Activated CD4-positive, alpha-beta T cell treated with anti-CD3 and anti-CD28 coated beads, Interleukin-2, Interleukin-4, amounts not matched to agents 100 ng/mL and 50 ng/mL, durations not matched to agents 16 hours and 8 hours (primary cell): ENCODE data around the gene BRAT1.

Experiments used
- DNase-seq: peaks from one replicate; pipeline ENCODE4 v3.0.0-alpha.2; 2020; ENCODE audit warnings: low spot score

The BRAT1 gene

DNA sequence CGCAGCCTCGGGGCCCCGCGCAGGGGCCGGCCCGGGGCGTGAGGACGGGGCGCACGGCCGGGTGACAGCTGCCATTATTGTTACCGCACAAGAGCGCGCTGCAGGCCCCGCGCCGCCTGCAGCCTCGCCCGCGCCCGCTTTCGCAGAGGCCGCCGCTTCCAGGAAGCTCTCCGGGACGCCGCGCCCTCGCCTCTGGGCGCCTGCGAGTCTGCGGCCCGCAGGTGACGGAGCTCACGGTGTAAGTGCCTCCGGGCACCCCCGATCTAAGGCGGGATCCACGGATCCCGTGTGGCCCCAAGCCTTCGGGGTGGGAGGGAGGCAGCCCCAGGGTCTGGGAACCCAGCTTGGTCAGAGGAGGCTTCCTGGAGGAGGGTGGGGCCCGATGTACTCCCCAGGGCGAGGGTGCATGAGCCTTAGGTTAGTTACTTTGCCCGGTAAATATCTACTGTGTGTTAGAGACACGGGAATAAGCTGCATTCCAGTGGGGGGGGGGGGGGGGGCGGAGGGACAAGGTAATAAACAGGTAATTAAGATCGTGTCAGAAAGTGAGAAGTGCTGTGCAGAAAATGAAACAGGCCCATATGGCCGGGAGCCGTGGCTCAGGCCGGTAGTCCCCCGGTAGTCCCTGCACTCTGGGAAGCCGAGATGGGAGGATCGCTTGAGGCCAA lies 4.1 kb upstream of the BRAT1 start:
- DNase-seq: peak; percentile 30

DNA sequence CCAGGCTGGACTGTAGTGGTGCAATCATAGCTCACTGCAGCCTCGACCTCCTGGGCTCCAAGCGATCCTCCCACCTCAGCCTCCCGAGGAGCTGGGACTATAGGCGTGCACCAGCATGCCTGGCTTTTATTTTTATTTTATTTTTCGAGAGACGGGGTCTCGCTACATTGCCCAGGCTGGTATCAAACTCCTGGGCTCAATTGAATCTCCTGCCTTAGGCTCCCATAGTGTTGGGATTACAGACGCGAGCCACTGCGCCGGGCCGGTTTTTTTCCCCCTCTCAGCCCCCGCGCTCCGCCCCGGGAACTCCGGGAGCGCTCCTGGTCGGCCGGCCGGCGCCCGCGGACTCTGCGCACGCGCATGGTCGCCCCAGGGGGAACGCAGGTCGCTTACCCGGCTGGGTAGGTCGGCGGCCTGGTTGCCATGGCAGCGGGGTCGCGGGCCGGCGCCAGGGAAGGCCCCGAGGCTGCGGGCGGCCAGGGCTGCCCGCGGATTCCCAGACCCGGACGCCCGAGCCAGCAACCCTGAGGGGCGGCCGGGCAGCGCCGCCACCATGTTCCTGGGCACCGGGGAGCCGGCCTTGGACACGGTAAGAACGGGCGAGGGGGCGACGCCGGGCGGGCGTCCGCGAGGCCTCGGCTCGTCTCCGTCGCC lies 3.4 kb upstream of the BRAT1 start, which contains the start of gene IQCE:
IQCE (plus strand) TSS at position 351 of the 654 bp plus-strand sequence; CDS start at position 554, 203 bp downstream.
- DNase-seq: peak; percentile 90

DNA sequence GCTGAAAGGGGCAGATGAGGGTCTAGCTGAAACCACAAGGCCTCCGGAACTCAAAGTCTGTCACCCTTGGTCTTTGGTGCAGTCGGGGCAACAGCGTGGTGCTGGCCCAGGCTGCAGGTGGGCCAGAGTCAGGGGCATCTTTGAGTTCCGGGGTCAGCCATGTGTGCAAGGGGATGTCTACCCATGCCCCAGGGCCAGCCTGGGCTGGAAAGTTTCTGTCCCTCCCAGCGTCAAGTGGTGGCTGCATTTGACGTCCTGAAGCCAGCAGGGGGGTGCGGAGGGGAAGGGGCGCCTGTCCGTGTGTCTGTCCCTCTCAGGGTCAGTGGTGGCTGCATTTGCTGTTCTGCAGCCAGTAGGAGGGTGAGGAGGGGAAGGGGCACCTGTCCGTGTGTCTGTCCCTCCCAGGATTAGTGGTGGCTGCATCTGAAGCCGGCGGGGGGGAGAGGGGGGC lies 638 bp downstream of the BRAT1 start:
- DNase-seq: no peak

DNA sequence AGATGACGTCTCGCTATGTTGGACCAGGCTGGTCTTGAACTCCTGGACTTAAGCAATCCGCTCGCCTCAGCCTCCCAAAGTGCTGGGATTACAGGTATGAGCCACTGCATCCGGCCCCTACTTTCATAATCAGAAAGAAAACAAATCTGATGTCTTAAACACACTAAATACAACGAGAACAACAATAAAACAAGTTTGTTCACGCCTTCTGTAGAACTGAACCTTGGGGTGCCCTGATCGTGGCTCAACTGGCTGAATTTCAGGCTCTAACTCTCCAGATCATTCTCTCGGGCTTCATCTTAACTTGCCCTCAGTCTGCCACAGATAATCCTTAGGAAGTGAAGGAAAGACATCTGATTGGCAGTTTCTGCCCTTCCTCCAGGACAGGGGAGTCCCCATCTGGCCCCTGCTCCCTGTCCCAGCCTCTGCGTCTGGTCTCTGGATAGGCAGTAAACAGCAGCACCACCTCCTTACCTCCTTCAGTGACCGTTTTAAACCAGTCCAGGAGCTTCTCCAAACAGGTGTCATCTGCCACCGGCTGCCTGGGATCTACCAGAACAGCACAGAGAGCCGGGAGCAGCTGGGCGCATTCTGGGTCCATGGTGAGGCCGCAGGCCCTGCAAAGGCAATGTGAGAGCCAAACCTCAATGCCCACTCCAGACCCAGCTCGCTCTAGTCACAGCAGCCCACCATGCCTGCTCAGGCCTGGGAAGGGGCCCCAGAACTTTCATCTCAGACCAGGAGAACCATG lies 1.3 kb downstream of the BRAT1 start:
- DNase-seq: no peak

DNA sequence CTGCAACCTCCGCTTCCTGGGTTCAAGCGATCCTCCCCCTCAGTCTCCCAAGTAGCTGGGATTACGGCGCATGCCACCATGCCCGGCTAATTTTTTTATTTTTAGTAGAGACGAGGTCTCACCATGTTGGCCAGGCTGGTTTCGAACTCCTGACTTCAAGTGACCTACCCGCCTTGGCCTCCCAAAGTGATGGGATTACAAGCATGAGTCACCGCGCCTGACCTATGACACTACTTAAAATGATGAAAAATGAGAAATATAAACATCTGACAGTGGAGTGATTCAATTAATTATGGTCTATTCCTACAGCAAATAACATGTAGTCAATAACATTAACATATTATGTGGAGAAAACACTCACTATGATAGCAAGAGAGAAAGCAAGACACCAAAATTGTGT lies 2.2 kb downstream of the BRAT1 start:
- DNase-seq: no peak

DNA sequence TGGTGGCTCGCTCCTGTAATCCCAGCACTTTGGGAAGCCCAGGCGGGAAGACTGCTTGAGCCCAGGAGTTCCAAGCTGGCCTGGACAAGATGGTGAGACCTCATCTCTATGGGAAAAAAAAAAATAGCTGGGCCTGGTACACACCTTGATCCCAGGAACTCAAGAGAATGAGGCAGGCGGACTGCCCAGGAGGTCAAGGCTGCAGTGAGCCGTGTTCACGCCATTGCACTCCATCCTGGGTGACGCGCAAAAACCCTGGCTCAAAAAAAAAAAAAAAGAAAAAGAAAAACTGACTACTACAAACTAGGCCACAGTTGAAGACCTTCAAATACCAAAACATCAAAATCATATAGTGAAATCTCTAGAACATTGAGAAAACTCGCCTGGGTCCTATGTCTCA lies 3.9 kb downstream of the BRAT1 start:
- no peak for DNase-seq

DNA sequence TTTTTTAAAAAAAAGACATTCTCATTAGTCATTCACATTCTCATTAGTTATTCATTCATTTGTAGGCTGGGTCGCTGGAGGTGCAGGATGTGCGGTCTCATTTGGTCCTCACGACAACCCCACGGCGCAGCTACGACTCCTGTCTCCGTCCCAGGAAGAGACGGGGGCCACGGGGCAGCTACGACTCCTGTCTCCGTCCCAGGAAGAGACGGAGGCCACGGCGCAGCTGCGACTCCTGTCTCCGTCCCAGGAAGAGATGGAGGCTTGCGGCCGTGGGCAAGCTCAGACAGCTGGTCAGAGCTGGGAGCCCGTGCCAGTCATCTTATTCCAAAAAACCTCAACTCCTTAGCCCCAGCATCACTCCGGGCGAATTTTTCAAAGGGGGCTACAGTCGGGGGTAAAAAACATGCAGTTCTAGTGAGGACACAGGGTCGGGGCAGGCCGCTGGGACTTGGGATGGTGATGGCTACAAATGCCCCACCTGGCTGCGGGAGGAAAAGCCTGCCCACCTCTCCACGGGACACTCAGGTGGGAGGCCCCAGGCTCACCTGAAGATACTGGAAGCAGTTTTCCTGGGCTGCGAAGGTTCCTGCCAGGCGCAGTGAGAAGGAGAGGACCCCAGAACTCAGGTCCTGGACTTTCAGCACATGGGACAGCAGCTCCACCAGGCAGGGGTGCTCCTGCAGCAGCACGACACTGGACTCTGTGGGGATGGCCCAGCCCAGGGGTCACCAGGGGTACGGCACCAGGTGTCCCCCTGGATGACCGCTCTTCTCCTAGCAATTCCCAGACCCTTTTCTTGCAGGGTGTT lies 8.3 kb downstream of the BRAT1 start:
- no peak for DNase-seq

DNA sequence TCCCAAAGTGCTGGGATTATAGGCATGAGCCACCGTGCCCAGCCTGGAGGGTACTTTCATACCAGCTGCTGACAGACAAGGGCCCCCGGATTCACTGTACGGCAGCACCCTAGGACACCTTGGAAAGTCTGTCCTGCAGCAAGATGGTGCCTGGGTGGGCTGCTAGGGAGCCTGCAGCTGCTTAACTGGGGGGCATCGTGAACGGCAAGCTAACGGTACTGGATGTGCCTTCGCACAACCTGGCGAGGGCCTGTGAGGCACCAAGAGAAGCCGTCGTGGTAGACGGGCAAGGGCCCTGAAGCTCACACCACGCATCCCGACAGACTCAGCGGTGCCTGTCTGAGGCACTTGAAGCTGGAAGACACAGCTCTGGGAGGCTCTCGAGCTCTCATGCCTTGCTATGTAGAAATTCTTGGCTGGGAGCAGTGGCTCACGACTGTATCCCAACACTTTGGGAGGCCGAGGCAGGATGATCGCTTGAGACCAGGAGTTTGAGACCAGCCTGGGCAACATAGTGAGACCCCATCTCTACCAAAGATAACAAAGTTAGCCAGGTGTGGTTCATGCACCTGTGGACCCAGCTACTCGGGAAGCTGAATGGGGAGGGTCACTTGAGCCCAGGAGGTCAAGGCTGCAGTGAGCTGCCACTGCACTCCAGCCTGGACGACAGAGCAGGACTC lies 9.4 kb downstream of the BRAT1 start:
- no peak for DNase-seq

DNA sequence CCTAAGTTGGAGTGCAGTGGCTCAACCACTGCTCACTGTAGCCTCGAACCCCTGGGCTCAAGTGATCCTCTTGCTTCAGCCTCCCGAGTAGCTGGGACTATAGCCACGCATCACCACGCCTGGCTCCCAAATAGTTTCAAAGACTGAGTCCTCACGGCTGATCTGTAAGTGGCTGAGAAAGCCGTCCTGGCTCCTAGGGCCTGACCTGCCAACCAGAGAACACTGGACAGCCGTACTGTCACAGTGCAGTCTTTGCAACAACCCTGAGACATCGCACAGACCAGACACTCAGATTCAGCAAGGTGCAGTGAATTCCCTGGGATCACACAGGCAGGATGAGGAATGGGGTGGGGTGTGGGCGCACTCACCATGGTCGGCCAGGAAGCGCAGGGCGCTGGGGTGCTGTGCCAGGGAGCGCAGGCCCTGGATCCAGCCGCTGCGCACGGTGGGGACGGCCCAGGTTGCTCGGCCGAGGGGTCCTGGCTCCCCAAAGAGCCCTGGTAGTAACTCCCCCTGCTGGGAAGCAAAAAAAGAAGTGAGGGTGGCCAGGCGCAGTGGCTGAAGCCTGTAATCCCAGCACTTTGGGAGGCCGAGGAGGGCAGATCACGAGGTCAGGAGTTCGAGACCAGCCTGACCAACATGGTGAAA lies 10.7 kb downstream of the BRAT1 start:
- no peak for DNase-seq

DNA sequence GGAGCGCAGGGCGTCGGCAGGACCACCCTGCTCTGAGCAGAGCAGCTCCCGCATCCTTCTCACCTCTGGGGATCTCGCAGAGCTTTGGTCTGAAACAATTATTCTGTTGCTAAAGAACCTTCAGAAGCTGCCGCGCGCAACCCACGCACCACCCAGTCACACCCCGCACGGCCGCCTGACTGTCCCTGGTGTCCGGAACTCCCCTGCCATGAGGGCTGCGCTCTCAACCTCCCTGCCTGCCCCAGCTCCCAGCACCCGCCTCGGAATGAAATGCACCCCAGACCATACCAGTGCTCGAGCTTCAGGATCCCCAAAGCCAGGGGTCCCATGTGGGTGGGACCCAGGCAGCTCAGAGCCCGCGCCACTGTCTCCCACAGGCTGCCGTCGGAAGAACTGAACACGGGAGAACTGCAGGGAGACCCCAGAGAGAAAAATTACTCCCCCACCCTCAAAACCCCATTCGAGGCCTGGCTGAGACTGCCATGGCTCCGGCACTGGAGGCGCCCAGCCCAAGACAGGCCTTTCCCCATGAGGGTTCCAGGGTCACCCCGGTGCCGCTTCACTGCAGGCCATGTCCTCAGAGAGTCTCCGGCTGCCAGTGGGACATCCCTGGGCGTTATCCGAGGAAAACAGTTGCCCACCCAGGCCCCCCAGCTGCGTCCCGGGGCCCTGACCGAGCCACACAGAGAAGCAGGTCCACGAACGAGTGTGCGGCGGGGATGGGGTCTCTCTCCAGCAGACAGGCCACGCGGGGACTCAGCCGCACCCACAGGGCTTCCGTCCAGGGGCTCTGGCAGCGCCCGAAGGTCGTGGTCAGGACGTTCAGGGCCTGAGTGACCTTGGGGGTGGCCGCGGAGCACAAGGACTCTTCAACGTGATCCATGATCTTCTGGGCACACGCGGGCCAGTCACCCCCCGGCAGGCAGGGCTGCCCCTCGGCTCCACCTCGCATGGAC lies 12.1 kb downstream of the BRAT1 start:
- DNase-seq: no peak

DNA sequence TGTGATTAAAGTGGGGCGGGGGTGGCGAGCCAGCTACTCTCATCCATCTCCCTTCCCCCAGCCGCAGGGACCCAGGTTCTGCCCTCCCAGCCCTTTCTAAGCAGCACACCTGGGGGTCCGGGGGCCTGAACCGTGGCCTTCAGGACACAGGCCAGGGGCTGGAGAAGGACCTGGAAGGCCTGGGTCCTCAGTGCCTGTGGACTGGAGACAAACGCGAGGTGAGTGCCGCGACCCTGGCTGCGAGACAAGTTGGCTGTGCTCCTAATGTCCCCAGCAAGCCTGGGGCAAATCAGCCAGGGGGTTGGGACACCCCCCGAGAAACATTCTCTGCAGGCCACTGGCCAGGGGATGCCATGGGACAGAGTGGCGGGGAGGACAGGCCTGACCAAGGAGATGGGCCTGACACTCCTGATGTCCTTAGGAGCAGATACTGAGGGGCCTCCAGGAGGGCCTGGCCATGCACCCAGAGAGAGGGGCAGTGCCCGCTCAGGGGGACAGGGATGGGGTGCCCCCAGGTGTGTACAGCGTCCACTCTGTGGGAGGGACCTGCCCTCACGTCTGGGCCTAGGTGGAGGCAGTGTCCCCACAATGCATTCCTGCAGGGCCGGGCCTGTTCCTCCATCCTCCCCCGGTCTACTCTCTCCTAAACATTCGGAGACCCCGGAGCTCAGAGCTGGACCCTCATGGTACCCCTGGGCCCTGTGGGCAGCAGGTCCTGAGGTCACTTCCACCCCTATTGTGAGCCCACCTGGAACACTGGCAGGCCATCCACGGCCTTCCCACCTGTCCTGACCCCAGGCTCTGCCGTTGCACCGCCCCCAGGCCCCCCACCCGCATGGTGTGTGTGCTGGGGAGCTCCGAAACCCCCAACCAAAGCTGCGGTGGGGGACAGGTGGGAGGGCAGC lies 13.1 kb downstream of the BRAT1 start:
- DNase-seq: no peak

DNA sequence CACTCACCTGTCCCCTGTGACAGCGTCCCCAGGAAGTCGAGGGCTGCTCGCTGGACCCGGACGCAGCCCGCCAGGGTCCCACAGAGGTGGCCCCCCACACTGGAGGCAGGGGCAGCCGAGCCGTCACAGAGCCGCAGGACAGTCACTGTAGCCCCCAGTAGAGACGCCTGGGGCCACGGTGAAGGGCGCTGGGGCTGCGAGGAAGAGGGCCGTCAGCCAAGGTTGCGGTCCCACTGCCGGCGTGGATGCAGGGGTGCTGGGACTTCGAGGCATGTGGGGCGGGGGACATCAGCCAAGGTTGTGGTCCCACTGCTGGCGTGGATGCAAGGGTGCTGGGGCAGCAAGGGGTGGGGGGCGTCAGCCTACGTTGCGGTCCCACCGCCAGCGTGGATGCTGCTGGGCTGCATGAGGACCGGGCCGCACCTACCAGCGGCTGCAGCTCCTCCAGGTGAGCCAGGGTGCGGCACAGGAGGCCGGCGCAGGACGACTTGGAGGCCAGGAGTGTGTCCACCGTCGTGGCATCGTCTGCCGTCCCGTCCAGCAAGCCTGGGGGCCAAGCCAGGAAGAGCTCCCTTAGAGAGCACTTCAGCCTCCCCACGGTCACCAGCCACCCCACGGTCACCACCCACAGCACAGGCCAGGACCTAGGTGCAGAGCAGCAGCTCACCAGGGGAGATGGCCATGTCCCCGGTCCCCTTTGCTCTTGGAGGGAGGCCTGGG lies 13.9 kb downstream of the BRAT1 start:
- DNase-seq: no peak

DNA sequence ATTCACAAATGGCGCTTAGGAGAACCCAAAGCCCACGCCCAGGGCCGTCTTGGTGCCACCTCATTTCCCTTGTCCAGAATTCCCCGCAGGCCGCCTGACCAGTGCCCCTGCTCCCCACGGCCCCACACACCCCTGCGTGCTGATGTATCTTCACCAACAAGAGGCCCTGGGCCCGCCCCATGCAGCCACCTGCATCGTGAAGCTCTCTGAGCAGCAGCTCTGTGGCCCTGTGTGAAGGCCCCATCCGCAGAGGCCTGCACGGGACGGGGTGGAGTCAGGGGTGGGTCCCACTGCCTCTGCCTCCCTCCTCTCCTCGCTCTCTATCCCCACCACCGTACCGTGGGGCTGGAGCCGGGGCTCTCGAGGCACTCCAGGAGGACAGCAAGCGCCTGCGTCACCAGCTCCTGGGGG lies 14.7 kb downstream of the BRAT1 start:
- DNase-seq: no peak

DNA sequence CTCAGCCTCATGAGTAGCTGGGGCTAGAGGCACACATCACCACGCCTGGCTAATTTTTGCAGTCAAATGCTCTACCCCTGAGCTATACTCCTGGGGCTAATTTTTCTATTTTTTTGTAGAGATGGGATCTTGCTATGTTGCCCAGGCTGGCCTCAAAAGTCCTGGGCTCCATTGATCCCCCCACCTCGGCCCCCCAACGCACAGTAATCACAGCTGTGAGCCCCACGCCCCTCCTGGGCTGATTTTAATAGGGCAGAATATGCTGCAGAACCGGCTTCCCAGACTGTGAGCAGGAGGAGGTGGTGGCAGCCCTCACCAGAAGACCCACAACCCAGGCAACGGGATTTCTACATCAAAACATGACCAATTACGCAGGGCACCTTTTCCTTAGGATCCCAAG lies 15.2 kb downstream of the BRAT1 start:
- no peak for DNase-seq

DNA sequence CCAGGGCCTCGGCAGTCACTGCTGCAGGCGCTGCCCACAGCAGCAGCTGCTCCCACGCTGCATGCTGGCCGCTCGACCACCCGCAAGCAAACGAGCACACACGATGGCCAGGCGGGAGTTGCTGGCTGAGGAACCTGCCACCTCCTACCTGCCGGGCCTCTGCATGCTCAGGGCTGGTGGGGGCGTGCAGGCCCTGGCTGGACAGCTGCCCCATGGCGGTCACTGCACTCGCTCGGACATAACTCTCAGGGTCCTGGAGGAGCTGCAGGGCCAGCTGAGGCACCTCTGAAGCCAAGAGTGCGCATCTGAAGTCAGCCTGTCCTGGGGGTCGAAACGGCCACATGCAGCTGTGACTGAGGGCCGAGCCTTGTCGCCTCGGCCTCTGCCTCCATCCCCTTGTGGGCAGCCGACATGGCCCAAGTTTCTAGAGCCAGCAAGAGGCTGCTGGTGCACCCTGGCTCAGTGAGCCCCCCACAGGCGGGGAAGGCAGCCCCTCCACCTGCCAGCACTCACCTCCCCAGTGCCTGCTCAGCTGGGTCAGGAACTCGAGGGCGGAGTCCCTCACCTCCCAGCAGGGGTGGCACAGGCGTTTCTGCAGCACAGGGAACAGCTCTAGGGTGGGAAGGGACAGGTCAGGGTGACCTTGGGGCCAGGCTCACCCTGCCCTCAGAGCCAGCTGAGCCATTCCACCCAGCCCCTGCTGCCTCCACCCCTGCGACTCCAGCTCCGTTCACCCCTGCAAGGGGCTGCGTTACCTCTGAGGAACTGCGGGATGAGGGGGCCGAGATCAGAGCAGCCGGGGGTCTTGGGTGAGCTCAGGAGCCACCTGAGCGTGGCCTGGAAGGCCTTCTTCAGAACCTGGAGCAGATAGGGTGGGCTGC lies 16.1 kb downstream of the BRAT1 start:
- DNase-seq: no peak

DNA sequence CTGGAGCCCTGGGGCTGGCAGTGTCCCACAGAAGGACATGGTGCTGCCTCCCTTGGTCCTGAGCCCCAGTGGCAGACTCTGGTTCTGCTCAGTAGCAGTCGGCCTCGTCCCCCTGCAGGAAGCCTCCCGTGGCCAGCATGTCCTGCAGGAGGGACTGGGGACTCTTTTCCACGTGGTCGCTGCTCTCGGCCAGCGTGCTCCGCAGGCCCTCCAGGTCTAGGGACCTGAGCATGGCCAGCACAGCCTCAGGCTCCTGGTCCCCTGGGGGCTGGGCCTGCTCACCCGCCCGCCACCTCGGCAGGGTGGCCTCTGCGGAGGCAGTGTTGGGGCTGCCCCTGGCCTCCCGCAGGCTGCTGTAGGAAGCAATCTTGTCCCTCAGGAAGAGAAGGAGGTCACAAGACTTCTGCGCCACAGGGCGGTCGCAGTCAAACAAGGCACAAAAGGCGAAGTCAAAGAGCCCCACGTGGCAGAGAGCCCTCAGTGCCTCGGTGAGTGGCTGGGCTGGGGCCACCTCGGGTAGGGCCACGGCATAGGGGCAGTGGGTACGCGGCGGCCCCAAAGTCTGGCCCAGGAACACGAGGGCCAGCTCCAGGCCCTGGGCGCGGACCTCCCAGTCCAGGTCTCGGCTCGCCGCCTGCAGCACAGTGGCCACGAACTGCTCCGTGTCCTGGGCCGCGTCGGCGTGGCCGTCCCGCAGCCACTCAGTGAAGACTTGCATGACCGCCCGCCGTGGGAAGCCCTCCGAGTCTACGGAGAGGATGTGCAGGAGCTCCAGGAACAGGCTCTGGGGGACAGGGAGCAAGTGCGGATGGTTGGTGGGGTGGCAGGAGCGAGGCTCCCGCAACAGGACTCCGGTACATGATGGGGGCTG lies 17.1 kb downstream of the BRAT1 start:
- DNase-seq: no peak
